Small intestine (tissue), 7 donors: ENCODE data around the gene PLEKHG4. TPM values are rescaled to one million over a fixed set of nuclear protein-coding genes. Genes with fewer than 3 reads are reported as not detected.
A peak's percentile ranks its signal among the peaks of the same experiment; 100 is the strongest.

Experiments used
- DNase-seq, 2 donors: peaks; one replicate each; pipeline versions ENCODE4 v3.0.0 to v3.0.0-alpha.2; 2013
- FAIRE-seq: peaks from 2 replicates; lab custom pipeline; 2012; peaks lifted over from hg19 to GRCh38; lab: Jason Lieb, UNC
- H3K27ac ChIP-seq, 3 donors: one replicate each; pipeline ENCODE4 v1.5.1; 2013; ENCODE audit warnings: low read length in 2 of 3, mild to moderate bottlenecking in 2 of 3, control low read depth in 1 of 3, inconsistent platforms in 1 of 3, low read depth in 1 of 3, moderate library complexity in 1 of 3
- H3K27me3 ChIP-seq, 3 donors: one replicate each; pipeline ENCODE4 v1.6.1; 2013; ENCODE audit warnings: low read length in 3 of 3, inconsistent platforms in 1 of 3; ENCODE audit not compliant: control insufficient read depth in 3 of 3, insufficient read depth in 3 of 3
- H3K36me3 ChIP-seq, 3 donors: one replicate each; pipeline ENCODE4 v1.6.1; 2013; ENCODE audit warnings: low read length in 3 of 3, inconsistent platforms in 1 of 3, low read depth in 1 of 3, mild to moderate bottlenecking in 1 of 3, moderate library complexity in 1 of 3; ENCODE audit not compliant: control insufficient read depth in 3 of 3, insufficient read depth in 2 of 3
- H3K4me1 ChIP-seq, 3 donors: one replicate each; pipeline ENCODE4 v1.6.1; 2013; ENCODE audit warnings: low read length in 2 of 3, inconsistent platforms in 1 of 3, low read depth in 1 of 3, mild to moderate bottlenecking in 1 of 3, moderate library complexity in 1 of 3; ENCODE audit not compliant: control insufficient read depth in 3 of 3, insufficient read depth in 2 of 3
- H3K4me3 ChIP-seq, 3 donors: one replicate each; pipeline ENCODE4 v1.5.1; 2013; ENCODE audit warnings: low read length in 3 of 3, control low read depth in 1 of 3, inconsistent platforms in 1 of 3, low read depth in 1 of 3, mild to moderate bottlenecking in 1 of 3, moderate library complexity in 1 of 3
- H3K9me3 ChIP-seq, 2 donors: one replicate each; pipeline ENCODE4 v1.6.1; 2013; ENCODE audit warnings: low read depth in 1 of 2, low read length in 1 of 2; ENCODE audit not compliant: control insufficient read depth in 2 of 2, insufficient read depth in 1 of 2
- WGBS, 3 donors: extraction: QIAGEN DNeasy Blood & Tissue Kit; methylation state at CpG; one replicate each; pipeline ENCODE4 v1.1.7; 2013; 5-methylcytosine and 5-hydroxymethylcytosine counted together
- polyA plus RNA-seq, 4 donors: library from polyadenylated mRNA; stranded (reverse) in 3 of 4; unstranded in 1 of 4; fragments of 200-250 nt in 3 of 4; fragments of 120-200 nt in 1 of 4; gene quantifications; one replicate each; pipeline versions ENCODE4 v1.2.1 to v1.2.3, GENCODE V29; 2013
- donor health status: healthy with polysubstance abuse.
- donor health status: control.
- donor health status: control.
- donor health status: Bipolar disorder and iron deficiency.
- donor health status: healthy.

PLEKHG4 gene
- polyA plus RNA-seq, 4 donors, result 1.6 to 7.9 (median 4.9) TPM

GRCh38 chr16:67256701-67257230 lies 22.6 kb upstream of the PLEKHG4 start:
- Histone ChIP-seq H3K36me3 (peaks cover 0 to 3% (median 0%) of the 10 kb centered on the region in 3 donors), H3K27ac (no peak overlapping the region), H3K4me3 (no peak overlapping the region), H3K4me1 (no peaks in the 10 kb centered on the region), H3K9me3 (no peaks in the 10 kb centered on the region), H3K27me3 (peaks cover 0 to 3% (median 0%) of the 10 kb centered on the region in 3 donors)
- WGBS, 3 donors, result 91 to 96% (median 93%) methylated on average over 11 of the region's 11 CpGs
- FAIRE-seq, result no peak
- no peak for DNase-seq

- DNase-seq, result no peak
- no peak for FAIRE-seq
- 77 to 90% (median 77%) methylated on average over 4 of the region's 4 CpGs for WGBS, 3 donors
Measured at GRCh38 chr16:67257486-67258160, 21.7 kb upstream of the PLEKHG4 start.

GRCh38 chr16:67258161-67258835 lies 21.0 kb upstream of the PLEKHG4 start:
- Histone ChIP-seq H3K9me3 (no peaks in the 10 kb centered on the region), H3K36me3 (no peaks in the 10 kb centered on the region), H3K27ac (no peak overlapping the region), H3K4me1 (no peaks in the 10 kb centered on the region), H3K4me3 (no peak overlapping the region), H3K27me3 (no peaks in the 10 kb centered on the region)
- WGBS, 3 donors, result 85 to 90% (median 86%) methylated on average over 11 of the region's 11 CpGs
- FAIRE-seq (no peak), DNase-seq (no peak)

More at GRCh38 chr16:67257486-67258160, 21.7 kb upstream of the PLEKHG4 start:
- Histone ChIP-seq H3K4me1 (no peaks in the 10 kb centered on the region), H3K27me3 (peaks cover 0 to 1% (median 0%) of the 10 kb centered on the region in 3 donors), H3K9me3 (no peaks in the 10 kb centered on the region), H3K4me3 (no peak overlapping the region), H3K27ac (no peak overlapping the region), H3K36me3 (peaks cover 0 to 2% (median 0%) of the 10 kb centered on the region in 3 donors)

- FAIRE-seq (no peak), DNase-seq (no peak)
- WGBS, 3 donors, result 93% methylated on average over 12 of the region's 12 CpGs
- Histone ChIP-seq H3K27me3 (peaks cover 0 to 9% (median 0%) of the 10 kb centered on the region in 3 donors), H3K27ac (no peak overlapping the region), H3K4me3 (no peak overlapping the region), H3K9me3 (no peaks in the 10 kb centered on the region), H3K36me3 (no peaks in the 10 kb centered on the region), H3K4me1 (no peaks in the 10 kb centered on the region)
Measured at GRCh38 chr16:67259705-67260104, 19.6 kb upstream of the PLEKHG4 start.

GRCh38 chr16:67260426-67261063 lies 18.8 kb upstream of the PLEKHG4 start:
- no peak for FAIRE-seq
- 74 to 79% (median 74%) methylated on average over 4 of the region's 4 CpGs for WGBS, 3 donors
- no peaks in the 10 kb centered on the region for H3K4me1 ChIP-seq
- peaks cover 0 to 16% (median 0%) of the 10 kb centered on the region in 3 donors for H3K27me3 ChIP-seq
- H3K4me3 ChIP-seq, result no peak overlapping the region
- no peaks in the 10 kb centered on the region for H3K36me3 ChIP-seq
- peak; percentile 51 to 52 for DNase-seq
- H3K9me3 ChIP-seq, result no peaks in the 10 kb centered on the region
- H3K27ac ChIP-seq, result no peak overlapping the region

GRCh38 chr16:67263201-67263600 lies 16.1 kb upstream of the PLEKHG4 start:
- DNase-seq (no peak), FAIRE-seq (no peak)
- Histone ChIP-seq H3K36me3 (no peaks in the 10 kb centered on the region), H3K27me3 (peaks cover 0 to 17% (median 0%) of the 10 kb centered on the region in 3 donors), H3K4me1 (peaks cover 0 to 7% (median 0%) of the 10 kb centered on the region in 3 donors), H3K9me3 (no peaks in the 10 kb centered on the region), H3K27ac (no peak overlapping the region), H3K4me3 (no peak overlapping the region)
- 80 to 81% (median 81%) methylated on average over 3 of the region's 3 CpGs for WGBS, 3 donors

- Histone ChIP-seq H3K4me3 (no peak overlapping the region), H3K36me3 (no peaks in the 10 kb centered on the region), H3K4me1 (peaks cover 0 to 10% (median 0%) of the 10 kb centered on the region in 3 donors), H3K27me3 (peaks cover 0 to 17% (median 0%) of the 10 kb centered on the region in 3 donors), H3K9me3 (no peaks in the 10 kb centered on the region), H3K27ac (no peak overlapping the region)
- DNase-seq (no peak), FAIRE-seq (no peak)
- WGBS, 3 donors, result 78 to 92% (median 85%) methylated on average over 9 of the region's 9 CpGs
Measured at GRCh38 chr16:67264277-67264676, 15.1 kb upstream of the PLEKHG4 start.

- H3K36me3 ChIP-seq, result no peaks in the 10 kb centered on the region
- H3K27me3 ChIP-seq, result peaks cover 0 to 17% (median 0%) of the 10 kb centered on the region in 3 donors
- peaks cover 0 to 10% (median 0%) of the 10 kb centered on the region in 3 donors for H3K4me1 ChIP-seq
- 85 to 90% (median 88%) methylated on average over 5 of the region's 5 CpGs for WGBS, 3 donors
- H3K4me3 ChIP-seq, result no peak overlapping the region
- no peak for DNase-seq
- no peak for FAIRE-seq
- H3K9me3 ChIP-seq, result no peaks in the 10 kb centered on the region
- H3K27ac ChIP-seq, result no peak overlapping the region
Measured at GRCh38 chr16:67264866-67265265, 14.5 kb upstream of the PLEKHG4 start.
